Endothelial cell of umbilical vein (primary cell): ENCODE data around the gene THAP3. TPM values are rescaled to one million over a fixed set of nuclear protein-coding genes. Genes with fewer than 3 reads are reported as not detected.

Experiments
- BruUV-seq: library from RNA; stranded (reverse); fragments of 400-500 nt; replicated peaks from 2 replicates; lab custom pipeline; 2021; lab: Mats Ljungman, UMichigan
- CTCF ChIA-PET: fragments of 300-600, 350-600 bp; sonication (Branson Sonifier 250); formaldehyde crosslinking; loops from one replicate; lab custom pipeline; 2021; ENCODE audit warnings: antibody characterized with exemption, inconsistent platforms; lab: Charles Lee
- POLR2A ChIA-PET: fragments of 300-600, 350-600 bp; sonication (Branson Sonifier 250); formaldehyde crosslinking; loops from one replicate; lab custom pipeline; 2021; ENCODE audit warnings: antibody characterized with exemption, inconsistent platforms; lab: Charles Lee
- DNase-seq: peaks from one replicate; pipeline ENCODE4 v3.0.0-alpha.2; 2011; ENCODE audit warnings: low read depth, low spot score
- FAIRE-seq: peaks from 2 replicates; lab custom pipeline; 2011; peaks lifted over from hg19 to GRCh38; lab: Jason Lieb, UNC
- H2AFZ ChIP-seq: 2 replicates; pipeline ENCODE4 v1.6.0; 2012; ENCODE audit warnings: low read depth, low read length, control low read depth, inconsistent platforms
- H3K27ac ChIP-seq: 2 replicates; pipeline ENCODE4 v1.5.1; 2011; ENCODE audit warnings: low read depth, mild to moderate bottlenecking, control low read depth, low read length, moderate library complexity; ENCODE audit not compliant: insufficient read depth
- H3K27me3 ChIP-seq, 2 experiments: 2 replicates each; pipeline versions ENCODE4 v1.6.0 to v1.6.1; 2011; ENCODE audit warnings: low read length in 2 of 2, mixed read lengths in 1 of 2; ENCODE audit not compliant: control insufficient read depth in 2 of 2, insufficient read depth in 2 of 2
- H3K36me3 ChIP-seq, 2 experiments: 2 replicates in 1 of 2; 3 replicates in 1 of 2; pipeline ENCODE4 v1.5.1; 2011; ENCODE audit warnings: low read length in 2 of 2, mild to moderate bottlenecking in 1 of 2, moderate library complexity in 1 of 2; ENCODE audit not compliant: control insufficient read depth in 2 of 2, insufficient read depth in 2 of 2; ENCODE audit errors: extremely low read depth in 1 of 2
- H3K4me1 ChIP-seq: 3 replicates; pipeline ENCODE4 v1.5.1; 2011; ENCODE audit warnings: mild to moderate bottlenecking, low read length; ENCODE audit not compliant: control insufficient read depth, insufficient read depth; ENCODE audit errors: extremely low read depth
- H3K4me2 ChIP-seq: 2 replicates; pipeline ENCODE4 v1.6.1; 2011; ENCODE audit warnings: low read length, control low read depth, mixed read lengths; ENCODE audit not compliant: insufficient read depth
- H3K4me3 ChIP-seq, 3 experiments: fragments of 200-600 bp in 1 of 3; sonication (generic), shearing (Covaris generic) in 1 of 3; replicated peaks in 1 of 3; 2 replicates each; pipeline ENCODE4 v1.5.1; 2011 to 2016; ENCODE audit warnings: control low read depth in 3 of 3, low read length in 3 of 3, mild to moderate bottlenecking in 2 of 3, inconsistent platforms in 1 of 3, low read depth in 1 of 3, moderate library complexity in 1 of 3; ENCODE audit not compliant: insufficient read depth in 1 of 3
- H3K79me2 ChIP-seq: 2 replicates; pipeline ENCODE4 v1.6.0; 2012; ENCODE audit warnings: low read length, inconsistent platforms; ENCODE audit not compliant: control insufficient read depth, insufficient read depth
- H3K9ac ChIP-seq: replicated peaks from 2 replicates; pipeline ENCODE3; 2011; ENCODE audit warnings: low read length, control low read depth; ENCODE audit not compliant: insufficient read depth; ENCODE audit errors: extremely low read depth
- H3K9me1 ChIP-seq: replicated peaks from 3 replicates; pipeline ENCODE4 v1.6.0; 2011; ENCODE audit warnings: mild to moderate bottlenecking, low read length; ENCODE audit not compliant: control insufficient read depth, insufficient read depth; ENCODE audit errors: extremely low read depth
- H3K9me3 ChIP-seq: replicated peaks from 2 replicates; pipeline ENCODE4 v1.5.1; 2012; ENCODE audit warnings: low read length, inconsistent platforms; ENCODE audit not compliant: control insufficient read depth, insufficient read depth
- H4K20me1 ChIP-seq: replicated peaks from 2 replicates; pipeline ENCODE3; 2011; ENCODE audit warnings: mild to moderate bottlenecking, low read length; ENCODE audit not compliant: control insufficient read depth, insufficient read depth; ENCODE audit errors: extremely low read depth
- CTCF ChIP-seq, 2 donors: IDR thresholded peaks; 1 replicate in 1 of 2; 2 replicates in 1 of 2; pipeline ENCODE4 v1.5.1; 2011; ENCODE audit warnings: low read length in 2 of 2, mild to moderate bottlenecking in 2 of 2, moderate library complexity in 2 of 2, control low read depth in 1 of 2, inconsistent platforms in 1 of 2, low read depth in 1 of 2; ENCODE audit not compliant: insufficient read depth in 1 of 2; ENCODE audit errors: extremely low read depth in 1 of 2
- EZH2 ChIP-seq: IDR thresholded peaks from 2 replicates; pipeline ENCODE4 v1.6.1; 2012; ENCODE audit warnings: borderline replicate concordance, low read depth, mild to moderate bottlenecking, moderate library complexity, low read length, inconsistent platforms; ENCODE audit not compliant: severe bottlenecking
- FOS ChIP-seq: IDR thresholded peaks from 2 replicates; pipeline ENCODE4 v1.6.1; 2011; ENCODE audit warnings: mild to moderate bottlenecking, low read length, moderate library complexity, borderline replicate concordance; ENCODE audit not compliant: insufficient read depth
- GATA2 ChIP-seq: IDR thresholded peaks from 2 replicates; pipeline ENCODE4 v1.7.0; 2011; ENCODE audit warnings: low read depth, mild to moderate bottlenecking, moderate library complexity, mixed read lengths, low read length; ENCODE audit not compliant: insufficient read length, insufficient read depth
- JUN ChIP-seq: IDR thresholded peaks from 2 replicates; pipeline ENCODE4 v1.6.1; 2011; ENCODE audit warnings: borderline replicate concordance, low read depth; ENCODE audit not compliant: insufficient read length, insufficient read depth
- MAX ChIP-seq: IDR thresholded peaks from 2 replicates; pipeline ENCODE4 v1.6.1; 2011; ENCODE audit not compliant: insufficient read depth, insufficient read length
- MYC ChIP-seq: IDR thresholded peaks from one replicate; pipeline ENCODE4 v1.6.1; 2011; ENCODE audit warnings: mild to moderate bottlenecking, low read depth, low read length
- POLR2A ChIP-seq: IDR thresholded peaks from 2 replicates; pipeline ENCODE4 v1.6.1; 2012; ENCODE audit warnings: low read depth, mild to moderate bottlenecking, control low read depth, low read length
- POLR2AphosphoS5 ChIP-seq: IDR thresholded peaks from 2 replicates; pipeline ENCODE4 v1.6.1; 2012; ENCODE audit warnings: low read depth, mild to moderate bottlenecking, control low read depth, low read length, moderate library complexity; ENCODE audit not compliant: insufficient read depth
- dilution Hi-C: fragments of 300-500 bp; cut with MboI; formaldehyde crosslinking; loops from one replicate; pipeline ENCODE4 v1.15.0; 2019; ENCODE audit warnings: low sequenced_read_pairs; ENCODE audit not compliant: extremely low pct_ligation_motif_present
- intact Hi-C: fragments of 100-400 bp; cut with micrococcal nuclease; formaldehyde crosslinking; loops from one replicate; pipeline ENCODE4 v1.10.0; 2022
- polyA plus RNA-seq, 4 experiments: library from polyadenylated mRNA; depleted of rRNA in 3 of 4; stranded (reverse) in 3 of 4; unstranded in 1 of 4; fragments of >200 nt; gene quantifications; 2 replicates each; pipeline versions ENCODE4 v1.2.1 to v1.2.3, GENCODE V29; 2011 to 2012; ENCODE audit warnings: missing spikeins in 1 of 4
- total RNA-seq: library from RNA; stranded (reverse); gene quantifications from 2 replicates; pipeline ENCODE4 v1.2.3, GENCODE V29; 2021

THAP3 gene
- total and polyA plus RNA-seq, 2 donors (not counting 3 experiments of a cell fraction or from before 2014, with no cell fraction given): 11.3 to 16.7 TPM

GRCh38 chr1:6631058-6631457 is 6.4 kb downstream of the THAP3 start:
- FAIRE-seq (no peak), DNase-seq (no peak)
- CTCF ChIA-PET: interaction anchor here (1.1 kb wide), 1 partner anchor 208 kb away, joined by 3 read pairs; no protein-coding TSS in a partner anchor
- H3K27me3 ChIP-seq: no peaks in the 10 kb centered on the region
- no peak overlapping the region for H2AFZ ChIP-seq
- dilution Hi-C loops (no loop called here), intact Hi-C loops (no loop called here)
- peaks cover 8 to 37% of the 10 kb centered on the region in 2 experiments for H3K36me3 ChIP-seq
- no peak overlapping the region for H3K4me2 ChIP-seq
- no peaks in the 10 kb centered on the region for H3K9me3 ChIP-seq
- H3K79me2 ChIP-seq: peaks cover 14% of the 10 kb centered on the region
- H3K27ac ChIP-seq: no peak overlapping the region
- H3K9ac ChIP-seq: no peak overlapping the region
- no peaks in the 10 kb centered on the region for H3K9me1 ChIP-seq
- H4K20me1 ChIP-seq: no peaks in the 10 kb centered on the region
- POLR2A ChIA-PET: no interaction called here
- no peak for TF ChIP-seq POLR2AphosphoS5
- TF ChIP-seq EZH2: no peak
- TF ChIP-seq CTCF (IDR thresholded peaks at IDR 0.05; ENCODE audit: extremely low read depth in 1 of 2, insufficient read depth in 1 of 2, low read depth in 1 of 2, low read length in 2 of 2): no peak
- TF ChIP-seq GATA2: no peak
- TF ChIP-seq POLR2A: no peak
- TF ChIP-seq MYC: no peak
- no peak for TF ChIP-seq FOS
- TF ChIP-seq JUN: no peak
- no peak for TF ChIP-seq MAX
- no peak overlapping the region for H3K4me3 ChIP-seq
- peaks cover under 1% of the 10 kb centered on the region for H3K4me1 ChIP-seq
- BruUV-seq: no TSS peak
